ENCODE data around the gene GNAI1. TPM values are rescaled to one million over a fixed set of nuclear protein-coding genes. Genes with fewer than 3 reads are reported as not detected.

Gene GNAI1
- total RNA-seq, 1 donor from 2014 or later: 8.7 TPM

DNA sequence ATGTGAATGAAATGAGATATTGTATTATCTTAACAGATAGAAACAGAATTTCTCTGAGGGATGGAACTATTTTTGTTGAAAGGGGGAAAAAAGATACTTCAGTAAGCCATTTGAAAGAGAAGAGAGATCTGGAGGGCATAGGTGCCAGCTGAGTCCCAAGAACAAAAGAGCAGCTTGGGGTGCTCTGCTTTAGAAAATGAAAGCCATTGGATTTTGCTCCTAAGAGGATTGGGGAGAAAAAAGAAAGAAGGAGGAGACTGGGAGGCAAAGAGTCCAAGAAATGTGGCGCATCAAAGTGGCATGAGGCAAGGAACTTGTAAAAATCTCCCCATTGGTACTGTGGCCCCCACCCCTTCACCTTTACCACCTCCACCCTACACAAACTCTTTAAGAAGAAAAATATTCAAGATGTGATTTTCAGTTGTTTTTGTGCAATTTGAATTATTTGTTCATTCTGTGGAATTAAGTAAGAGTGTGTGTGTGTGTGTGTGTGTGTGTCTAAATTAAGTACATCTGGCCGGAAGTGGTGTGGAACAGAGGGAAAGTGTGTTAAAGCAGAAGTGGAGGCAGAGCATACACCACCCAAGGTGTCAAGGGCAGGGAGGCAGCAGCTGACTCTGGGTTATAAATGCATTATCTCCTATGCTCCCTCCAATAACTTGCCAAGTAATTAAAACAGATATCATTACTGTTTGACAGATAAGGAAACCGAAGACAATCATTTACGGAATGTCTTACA lies 9.9 kb upstream of the GNAI1 start:
- no peaks in the 10 kb centered on the region for H3K9me3 ChIP-seq
- H3K4me1 ChIP-seq: no peaks in the 10 kb centered on the region
- no peaks in the 10 kb centered on the region for H3K27me3 ChIP-seq
- no peak overlapping the region for H3K27ac ChIP-seq
- no peak for DNase-seq (ENCODE audit: low spot score in 2 of 2)
- H3K4me3 ChIP-seq: no peak overlapping the region
- no peaks in the 10 kb centered on the region for H3K36me3 ChIP-seq
- intact Hi-C loops (cut with DNase I): no loop called here
- TF ChIP-seq, protein P1, sequence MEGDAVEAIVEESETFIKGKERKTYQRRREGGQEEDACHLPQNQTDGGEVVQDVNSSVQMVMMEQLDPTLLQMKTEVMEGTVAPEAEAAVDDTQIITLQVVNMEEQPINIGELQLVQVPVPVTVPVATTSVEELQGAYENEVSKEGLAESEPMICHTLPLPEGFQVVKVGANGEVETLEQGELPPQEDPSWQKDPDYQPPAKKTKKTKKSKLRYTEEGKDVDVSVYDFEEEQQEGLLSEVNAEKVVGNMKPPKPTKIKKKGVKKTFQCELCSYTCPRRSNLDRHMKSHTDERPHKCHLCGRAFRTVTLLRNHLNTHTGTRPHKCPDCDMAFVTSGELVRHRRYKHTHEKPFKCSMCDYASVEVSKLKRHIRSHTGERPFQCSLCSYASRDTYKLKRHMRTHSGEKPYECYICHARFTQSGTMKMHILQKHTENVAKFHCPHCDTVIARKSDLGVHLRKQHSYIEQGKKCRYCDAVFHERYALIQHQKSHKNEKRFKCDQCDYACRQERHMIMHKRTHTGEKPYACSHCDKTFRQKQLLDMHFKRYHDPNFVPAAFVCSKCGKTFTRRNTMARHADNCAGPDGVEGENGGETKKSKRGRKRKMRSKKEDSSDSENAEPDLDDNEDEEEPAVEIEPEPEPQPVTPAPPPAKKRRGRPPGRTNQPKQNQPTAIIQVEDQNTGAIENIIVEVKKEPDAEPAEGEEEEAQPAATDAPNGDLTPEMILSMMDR (IDR thresholded peaks at IDR 0.05): no peak

DNA sequence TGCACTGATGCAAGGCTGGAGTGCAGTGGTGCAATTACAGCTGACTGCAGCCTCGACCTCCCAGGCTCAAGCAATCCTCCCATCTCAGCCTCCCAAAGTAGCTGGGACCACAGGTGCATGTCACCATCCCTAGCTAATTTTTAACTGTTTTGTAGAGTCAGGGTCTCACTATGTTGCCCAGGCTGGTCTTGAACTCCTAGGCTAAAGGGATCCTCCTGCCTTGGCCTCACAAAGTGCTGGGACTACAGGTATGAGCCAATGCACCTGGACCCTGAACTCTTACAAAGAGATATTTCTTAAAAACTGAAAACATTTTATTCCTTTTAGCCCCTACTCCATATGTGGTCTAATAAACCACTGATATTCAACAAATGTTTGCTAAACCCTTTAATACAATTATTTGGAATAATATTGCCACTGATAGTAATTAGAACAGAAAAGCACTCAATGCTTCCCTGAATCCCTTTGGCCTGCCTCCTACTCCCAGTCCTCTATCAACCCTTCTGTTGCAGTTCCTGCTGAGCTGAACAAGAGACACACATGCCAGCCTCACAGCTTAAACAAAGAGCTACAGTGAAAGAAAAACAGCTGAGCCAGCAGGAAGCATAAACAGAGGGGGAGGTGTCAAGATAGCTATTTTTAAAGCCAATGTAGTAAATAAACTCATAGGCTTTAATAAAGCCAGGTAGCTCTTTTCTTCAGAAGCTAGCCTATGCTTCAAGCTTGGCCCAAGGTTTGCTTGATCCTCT lies 7.0 kb upstream of the GNAI1 start:
- no peaks in the 10 kb centered on the region for H3K27me3 ChIP-seq
- H3K4me3 ChIP-seq: no peak overlapping the region
- no peak for DNase-seq (ENCODE audit: low spot score in 2 of 2)
- H3K27ac ChIP-seq: no peak overlapping the region
- H3K4me1 ChIP-seq: no peaks in the 10 kb centered on the region
- intact Hi-C loops (cut with DNase I): no loop called here
- TF ChIP-seq, protein P1 (IDR thresholded peaks at IDR 0.05): no peak
- no peaks in the 10 kb centered on the region for H3K9me3 ChIP-seq
- H3K36me3 ChIP-seq: no peaks in the 10 kb centered on the region

DNA sequence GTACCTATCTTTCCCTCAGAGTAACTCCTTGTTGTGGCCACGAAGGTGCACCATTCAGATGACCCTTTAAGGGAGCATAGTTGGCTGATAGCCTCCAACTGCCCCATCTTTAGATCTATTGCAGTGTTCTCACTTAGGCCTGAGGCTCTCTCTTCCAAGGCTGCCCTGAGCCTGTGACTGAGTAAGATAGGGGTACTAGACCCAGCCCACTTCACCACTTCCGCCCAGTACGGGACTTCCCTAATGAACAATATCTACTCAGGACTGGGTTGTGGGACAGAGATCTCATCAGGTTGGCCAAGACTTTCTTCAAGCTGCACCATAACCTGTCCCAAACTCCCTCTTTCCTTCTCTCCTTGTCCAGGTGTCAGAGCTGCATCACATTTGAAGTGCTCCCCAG lies 5.7 kb upstream of the GNAI1 start:
- intact Hi-C loops (cut with DNase I): no loop called here
- Histone ChIP-seq H3K4me3 (no peak overlapping the region), H3K9me3 (no peaks in the 10 kb centered on the region), H3K4me1 (no peaks in the 10 kb centered on the region), H3K27me3 (no peaks in the 10 kb centered on the region), H3K36me3 (no peaks in the 10 kb centered on the region), H3K27ac (no peak overlapping the region)
- TF ChIP-seq, protein P1 (IDR thresholded peaks at IDR 0.05): no peak
- DNase-seq (ENCODE audit: low spot score in 2 of 2): no peak

DNA sequence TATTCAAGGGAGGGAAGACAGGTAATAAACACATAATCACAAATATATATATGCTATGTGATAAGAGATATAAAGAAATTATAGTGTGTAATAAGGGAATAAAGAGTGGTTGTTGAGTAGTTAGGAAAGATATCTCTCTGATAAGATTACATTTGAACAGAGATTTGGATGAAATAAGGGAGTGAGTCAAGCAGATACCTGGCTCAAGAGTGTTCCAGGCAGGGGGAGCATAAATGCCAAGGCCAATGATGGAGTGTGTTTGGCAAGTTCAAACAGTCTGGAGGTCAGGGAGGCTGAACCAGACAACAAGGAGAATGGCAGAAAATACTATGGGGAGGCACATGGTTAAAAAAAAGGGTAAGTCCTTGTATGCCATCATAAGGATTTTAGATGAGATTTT lies 4.8 kb upstream of the GNAI1 start:
- Histone ChIP-seq H3K27ac (no peak overlapping the region), H3K36me3 (no peaks in the 10 kb centered on the region), H3K4me1 (no peaks in the 10 kb centered on the region), H3K9me3 (no peaks in the 10 kb centered on the region), H3K27me3 (no peaks in the 10 kb centered on the region), H3K4me3 (no peak overlapping the region)
- TF ChIP-seq, protein P1 (IDR thresholded peaks at IDR 0.05): no peak
- intact Hi-C loops (cut with DNase I): loop anchor here (5.0 to 10.0 kb wide), 2 partner anchors 263 to 675 kb away; partner anchors contain the start of gene MAGI2
- DNase-seq (ENCODE audit: low spot score in 2 of 2): no peak

DNA sequence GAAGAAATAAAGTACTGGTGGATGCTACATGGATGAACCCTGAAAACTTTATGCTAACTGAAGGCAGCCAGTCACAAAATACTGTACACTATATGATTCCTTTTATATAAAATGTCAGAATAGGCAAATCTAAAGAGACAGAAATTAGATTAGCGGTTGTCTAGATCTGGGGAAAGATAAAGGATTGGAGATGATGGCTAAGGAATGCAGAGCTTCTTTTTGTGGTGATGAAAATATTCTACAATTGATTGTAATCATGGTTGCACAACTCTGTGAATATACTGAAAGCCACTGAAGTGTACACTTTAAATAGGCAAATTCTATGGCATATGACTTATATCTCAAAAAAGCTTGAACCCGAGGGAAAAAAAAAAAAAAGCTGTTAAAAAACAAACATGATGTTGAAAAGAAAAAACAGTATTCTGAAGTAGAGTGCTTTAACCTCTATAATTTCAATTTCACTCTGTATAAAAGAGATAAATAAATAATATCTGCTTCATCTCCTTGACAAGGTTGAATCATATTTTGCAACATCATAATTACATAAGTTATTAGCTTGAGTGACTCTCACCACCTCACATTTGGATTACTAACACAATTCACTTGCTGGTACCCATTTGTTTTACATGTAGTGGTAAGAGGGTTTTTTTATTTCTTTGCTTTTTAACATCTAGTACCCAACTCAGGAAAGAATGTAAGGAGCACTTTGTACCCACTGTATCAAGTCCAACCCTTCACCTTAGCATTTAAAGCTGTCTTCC lies 2.8 kb upstream of the GNAI1 start:
- no peak for DNase-seq (ENCODE audit: low spot score in 2 of 2)
- H3K4me3 ChIP-seq: no peak overlapping the region
- no peaks in the 10 kb centered on the region for H3K27me3 ChIP-seq
- intact Hi-C loops (cut with DNase I): loop anchor here (5.0 to 10.0 kb wide), 2 partner anchors 260 to 677 kb away; partner anchors contain the start of gene MAGI2
- H3K27ac ChIP-seq: no peak overlapping the region
- TF ChIP-seq, protein P1 (IDR thresholded peaks at IDR 0.05): no peak
- no peaks in the 10 kb centered on the region for H3K9me3 ChIP-seq
- peaks cover 0 to 7% of the 10 kb centered on the region in 2 donors for H3K4me1 ChIP-seq
- no peaks in the 10 kb centered on the region for H3K36me3 ChIP-seq

Measured in ascending aorta (tissue), 2 donors.